ENCODE measurements around the gene COG2. TPM values are rescaled to one million over a fixed set of nuclear protein-coding genes. Genes with fewer than 3 reads are reported as not detected.
"Not testable (repeated sequence)": the region's sequence is repeated elsewhere in the genome, so short reads cannot be mapped to it uniquely, and the experiment has no call there.

Gene COG2
- total RNA-seq, 4 donors from 2014 or later = 21.9 to 34.4 (median 23.8) TPM

DNA sequence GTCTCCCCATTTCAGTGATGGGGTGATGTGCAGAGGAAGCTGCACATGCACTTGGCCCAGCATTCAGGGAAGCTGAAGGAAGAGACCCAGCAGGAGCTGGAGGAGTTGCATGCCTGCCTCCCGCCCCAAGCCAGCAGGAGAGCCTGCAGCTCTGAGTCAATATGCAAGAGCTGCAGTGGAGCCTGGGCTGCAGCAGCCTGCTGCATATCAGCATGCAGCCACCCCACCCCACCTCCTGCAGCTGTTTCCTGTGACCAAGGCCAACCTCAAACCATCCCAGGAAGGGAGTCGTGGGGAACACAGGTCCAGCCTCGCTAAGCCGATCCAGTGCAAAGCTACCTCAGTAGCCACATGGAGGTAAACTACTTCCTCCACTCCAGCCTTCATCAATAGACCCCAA lies 52.7 kb downstream of the COG2 start:
- 48% methylated on average over 4 of the region's 4 CpGs for WGBS
- no peak for DNase-seq (ENCODE audit: low spot score in 2 of 2)
- Histone ChIP-seq H3K4me3 (no peak overlapping the region), H3K27ac (no peak overlapping the region), H3K4me1 (no peaks in the 10 kb centered on the region), H3K36me3 (peaks cover 46% of the 10 kb centered on the region), H3K9me3 (no peaks in the 10 kb centered on the region), H3K27me3 (no peaks in the 10 kb centered on the region)
- TF ChIP-seq CTCF (IDR thresholded peaks at IDR 0.05) (no peak), POLR2AphosphoS5 (IDR thresholded peaks at IDR 0.05) (no peak), POLR2A (IDR thresholded peaks at IDR 0.05) (no peak), EP300 (IDR thresholded peaks at IDR 0.05) (no peak)

DNA sequence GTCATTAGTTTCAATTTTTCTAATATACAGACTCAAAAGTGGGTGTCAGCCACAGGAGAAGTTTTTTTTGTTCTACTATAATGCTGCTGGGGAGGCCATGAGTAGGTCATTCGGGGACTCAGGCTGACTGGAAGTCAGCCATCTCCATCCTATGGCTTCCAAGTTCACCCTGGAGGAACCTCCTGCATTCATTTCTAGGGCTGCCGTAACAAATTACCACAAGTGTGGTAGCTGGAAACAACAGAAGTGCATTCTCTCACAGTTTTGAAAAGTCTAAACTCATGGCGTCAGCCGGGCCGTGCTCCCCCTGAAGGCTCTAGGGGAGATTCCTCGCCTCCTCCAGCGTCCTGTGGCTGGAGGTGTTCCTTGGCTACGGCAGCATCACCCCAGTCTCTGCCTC lies 53.9 kb downstream of the COG2 start:
- Histone ChIP-seq H3K36me3 (peaks cover 34% of the 10 kb centered on the region), H3K27me3 (no peaks in the 10 kb centered on the region), H3K9me3 (no peaks in the 10 kb centered on the region), H3K4me3 (no peak overlapping the region), H3K4me1 (no peaks in the 10 kb centered on the region), H3K27ac (no peak overlapping the region)
- 88% methylated on average over 8 of the region's 8 CpGs for WGBS
- DNase-seq (ENCODE audit: low spot score in 2 of 2) = no peak
- no peak for TF ChIP-seq POLR2A (IDR thresholded peaks at IDR 0.05)
- TF ChIP-seq EP300 (IDR thresholded peaks at IDR 0.05) = no peak
- no peak for TF ChIP-seq CTCF (IDR thresholded peaks at IDR 0.05)
- TF ChIP-seq POLR2AphosphoS5 (IDR thresholded peaks at IDR 0.05) = no peak

DNA sequence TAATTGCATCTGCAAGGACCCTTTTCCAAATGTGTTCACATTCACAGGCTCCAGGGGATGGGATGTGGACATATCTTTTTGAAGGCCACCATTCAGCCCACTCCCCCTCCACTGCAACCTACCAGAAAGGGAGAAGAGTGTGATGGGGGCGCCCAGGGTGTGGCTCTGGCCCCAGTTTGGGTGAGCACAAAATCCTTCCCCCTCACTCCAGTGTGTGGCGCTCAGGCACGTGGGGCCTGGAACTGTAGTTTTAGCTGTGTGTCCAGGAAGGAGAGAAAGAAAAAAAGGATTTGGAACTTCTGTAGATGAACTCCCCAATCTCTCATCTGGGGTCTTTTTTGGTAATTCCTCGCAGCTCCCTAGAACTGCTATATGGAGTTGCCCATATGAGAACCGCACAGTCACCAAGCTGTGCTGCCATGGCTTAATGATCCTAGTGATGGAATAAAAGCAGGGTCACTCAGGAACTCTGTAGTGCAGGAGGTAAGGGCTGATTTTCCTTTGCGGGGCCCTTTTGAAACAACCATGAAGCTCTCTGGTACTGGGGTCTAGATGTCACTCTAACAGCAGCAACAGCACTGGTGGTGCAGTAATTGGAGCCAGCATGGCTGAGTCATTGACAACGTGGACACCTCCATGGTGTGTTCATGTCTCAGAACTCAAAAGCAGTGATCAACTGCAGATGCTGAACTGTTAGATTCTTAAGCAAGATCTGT lies 54.6 kb downstream of the COG2 start:
- H3K27ac ChIP-seq = no peak overlapping the region
- H3K27me3 ChIP-seq = no peaks in the 10 kb centered on the region
- no peaks in the 10 kb centered on the region for H3K4me1 ChIP-seq
- no peaks in the 10 kb centered on the region for H3K9me3 ChIP-seq
- DNase-seq (ENCODE audit: low spot score in 2 of 2) = no peak
- no peak overlapping the region for H3K4me3 ChIP-seq
- TF ChIP-seq POLR2A (IDR thresholded peaks at IDR 0.05) (no peak), POLR2AphosphoS5 (IDR thresholded peaks at IDR 0.05) (no peak), EP300 (IDR thresholded peaks at IDR 0.05) (no peak), CTCF (IDR thresholded peaks at IDR 0.05) (no peak)
- WGBS = 75% methylated on average over 7 of the region's 7 CpGs
- H3K36me3 ChIP-seq = peaks cover 27% of the 10 kb centered on the region

DNA sequence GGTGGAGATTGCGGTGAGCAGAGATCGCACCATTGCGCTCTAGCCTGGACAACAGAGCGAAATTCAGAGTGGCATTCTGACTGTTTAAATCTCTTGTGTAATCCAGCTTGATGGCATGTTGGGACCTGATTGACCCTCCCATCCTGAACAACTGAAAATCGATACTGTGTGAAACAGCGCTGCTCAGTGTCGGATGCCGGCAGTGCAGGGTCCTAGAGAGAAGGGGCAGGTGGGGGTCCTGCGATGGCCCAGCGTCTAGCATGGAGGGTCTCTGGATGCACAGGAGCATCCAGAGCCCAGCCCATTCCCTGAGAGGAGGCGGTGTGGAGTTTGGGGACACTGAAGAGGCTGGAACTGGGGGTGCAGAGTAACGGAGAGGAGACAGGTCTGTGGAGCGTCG lies 55.8 kb downstream of the COG2 start:
- TF ChIP-seq EP300 (IDR thresholded peaks at IDR 0.05) = no peak
- TF ChIP-seq POLR2A (IDR thresholded peaks at IDR 0.05) = no peak
- no peak for TF ChIP-seq POLR2AphosphoS5 (IDR thresholded peaks at IDR 0.05)
- no peak for TF ChIP-seq CTCF (IDR thresholded peaks at IDR 0.05)
- H3K9me3 ChIP-seq = no peaks in the 10 kb centered on the region
- H3K27ac ChIP-seq = no peak overlapping the region
- DNase-seq (ENCODE audit: low spot score in 2 of 2) = no peak
- no peak overlapping the region for H3K4me3 ChIP-seq
- no peaks in the 10 kb centered on the region for H3K4me1 ChIP-seq
- no peaks in the 10 kb centered on the region for H3K27me3 ChIP-seq
- WGBS = 88% methylated on average over 14 of the region's 14 CpGs
- H3K36me3 ChIP-seq = peaks cover 15% of the 10 kb centered on the region

DNA sequence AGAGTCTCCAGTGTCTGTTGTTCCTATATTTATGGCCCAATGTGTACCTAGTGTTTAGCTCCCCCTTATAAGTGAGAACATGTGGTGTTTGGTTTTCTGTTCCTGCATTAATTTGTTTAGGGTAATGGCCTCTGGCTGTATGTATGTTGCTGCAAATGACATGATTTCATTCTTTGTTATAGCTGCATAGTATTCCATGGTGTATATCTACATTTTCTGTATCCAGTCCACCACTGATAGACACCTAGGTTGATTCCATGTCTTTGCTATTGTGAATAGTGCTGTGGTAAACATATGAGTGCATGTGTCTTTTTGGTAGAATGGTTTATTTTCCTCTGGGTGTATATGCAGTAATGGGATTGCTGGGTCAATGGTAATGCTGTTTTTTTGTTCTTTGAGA lies 56.7 kb downstream of the COG2 start:
- H3K4me1 ChIP-seq; H3K9me3 ChIP-seq; H3K27ac ChIP-seq; DNase-seq (ENCODE audit: low spot score in 2 of 2); H3K36me3 ChIP-seq; H3K27me3 ChIP-seq; H3K4me3 ChIP-seq: not testable (repeated sequence)

DNA sequence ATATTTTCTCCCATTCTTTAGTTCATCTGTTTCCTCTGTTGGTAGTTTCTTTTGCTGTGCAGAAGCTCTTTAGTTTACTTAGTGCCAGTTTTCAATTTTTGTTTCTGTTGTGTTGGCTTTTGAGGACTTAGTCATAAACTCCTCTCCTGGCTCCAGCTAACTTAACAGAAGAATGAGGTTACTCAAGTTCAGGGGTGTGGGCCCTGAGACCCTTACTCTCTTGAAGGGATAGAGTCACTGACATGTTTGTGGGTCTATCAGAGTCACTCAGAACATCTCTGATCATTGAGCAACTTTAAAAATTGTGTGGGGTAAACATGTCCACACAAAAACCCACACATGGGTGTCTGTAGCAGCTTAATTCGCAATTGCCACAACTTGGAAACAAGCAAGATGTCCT lies 57.4 kb downstream of the COG2 start:
- Histone ChIP-seq H3K4me1 (no peaks in the 10 kb centered on the region), H3K4me3 (no peak overlapping the region), H3K27ac (no peak overlapping the region), H3K27me3 (no peaks in the 10 kb centered on the region), H3K9me3 (no peaks in the 10 kb centered on the region), H3K36me3 (no peaks in the 10 kb centered on the region)
- TF ChIP-seq EP300 (IDR thresholded peaks at IDR 0.05) = no peak
- TF ChIP-seq POLR2AphosphoS5 (IDR thresholded peaks at IDR 0.05) = no peak
- no peak for TF ChIP-seq POLR2A (IDR thresholded peaks at IDR 0.05)
- 100% methylated on average over 1 of the region's 1 CpG for WGBS
- no peak for DNase-seq (ENCODE audit: low spot score in 2 of 2)
